Small intestine (tissue), 7 donors: ENCODE data around the gene ATRIP. TPM values are rescaled to one million over a fixed set of nuclear protein-coding genes. Genes with fewer than 3 reads are reported as not detected.
"Not testable (repeated sequence)": the region's sequence is repeated elsewhere in the genome, so short reads cannot be mapped to it uniquely, and the experiment has no call there.

Experiments used
- DNase-seq, 2 donors: peaks; one replicate each; pipeline versions ENCODE4 v3.0.0 to v3.0.0-alpha.2; 2013
- FAIRE-seq: peaks from 2 replicates; lab custom pipeline; 2012; peaks lifted over from hg19 to GRCh38; lab: Jason Lieb, UNC
- H3K27ac ChIP-seq, 3 donors: one replicate each; pipeline ENCODE4 v1.5.1; 2013; ENCODE audit warnings: low read length in 2 of 3, mild to moderate bottlenecking in 2 of 3, control low read depth in 1 of 3, inconsistent platforms in 1 of 3, low read depth in 1 of 3, moderate library complexity in 1 of 3
- H3K27me3 ChIP-seq, 3 donors: one replicate each; pipeline ENCODE4 v1.6.1; 2013; ENCODE audit warnings: low read length in 3 of 3, inconsistent platforms in 1 of 3; ENCODE audit not compliant: control insufficient read depth in 3 of 3, insufficient read depth in 3 of 3
- H3K36me3 ChIP-seq, 3 donors: one replicate each; pipeline ENCODE4 v1.6.1; 2013; ENCODE audit warnings: low read length in 3 of 3, inconsistent platforms in 1 of 3, low read depth in 1 of 3, mild to moderate bottlenecking in 1 of 3, moderate library complexity in 1 of 3; ENCODE audit not compliant: control insufficient read depth in 3 of 3, insufficient read depth in 2 of 3
- H3K4me1 ChIP-seq, 3 donors: one replicate each; pipeline ENCODE4 v1.6.1; 2013; ENCODE audit warnings: low read length in 2 of 3, inconsistent platforms in 1 of 3, low read depth in 1 of 3, mild to moderate bottlenecking in 1 of 3, moderate library complexity in 1 of 3; ENCODE audit not compliant: control insufficient read depth in 3 of 3, insufficient read depth in 2 of 3
- H3K4me3 ChIP-seq, 3 donors: one replicate each; pipeline ENCODE4 v1.5.1; 2013; ENCODE audit warnings: low read length in 3 of 3, control low read depth in 1 of 3, inconsistent platforms in 1 of 3, low read depth in 1 of 3, mild to moderate bottlenecking in 1 of 3, moderate library complexity in 1 of 3
- H3K9me3 ChIP-seq, 2 donors: one replicate each; pipeline ENCODE4 v1.6.1; 2013; ENCODE audit warnings: low read depth in 1 of 2, low read length in 1 of 2; ENCODE audit not compliant: control insufficient read depth in 2 of 2, insufficient read depth in 1 of 2
- WGBS, 3 donors: extraction: QIAGEN DNeasy Blood & Tissue Kit; methylation state at CpG; one replicate each; pipeline ENCODE4 v1.1.7; 2013; 5-methylcytosine and 5-hydroxymethylcytosine counted together
- polyA plus RNA-seq, 4 donors: library from polyadenylated mRNA; stranded (reverse) in 3 of 4; unstranded in 1 of 4; fragments of 200-250 nt in 3 of 4; fragments of 120-200 nt in 1 of 4; gene quantifications; one replicate each; pipeline versions ENCODE4 v1.2.1 to v1.2.3, GENCODE V29; 2013
- donor health status: healthy with polysubstance abuse.
- donor health status: control.
- donor health status: control.
- donor health status: Bipolar disorder and iron deficiency.
- donor health status: healthy.

The ATRIP gene
- polyA plus RNA-seq, 4 donors, result 1.1 to 6.8 (median 3.2) TPM

GRCh38 chr3:48446043-48446424 is 503 bp upstream of the ATRIP start:
- WGBS, 3 donors, result 14 to 18% (median 16%) methylated on average over 6 of the region's 6 CpGs
- H3K4me1 ChIP-seq, result peaks cover 2 to 16% (median 6%) of the 10 kb centered on the region in 3 donors

GRCh38 chr3:48451270-48451669 is 4.7 kb downstream of the ATRIP start:
- FAIRE-seq, result no peak
- no peak for DNase-seq
- no peaks in the 10 kb centered on the region for H3K9me3 ChIP-seq
- no peak overlapping the region for H3K27ac ChIP-seq
- no peak overlapping the region for H3K4me3 ChIP-seq
- 86 to 93% (median 89%) methylated on average over 1 of the region's 1 CpG for WGBS, 3 donors
- H3K4me1 ChIP-seq, result peaks cover 0 to 7% (median 0%) of the 10 kb centered on the region in 3 donors
- H3K36me3 ChIP-seq, result peaks cover 0 to 33% (median 9%) of the 10 kb centered on the region in 3 donors
- no peaks in the 10 kb centered on the region for H3K27me3 ChIP-seq

More at GRCh38 chr3:48446043-48446424, 503 bp upstream of the ATRIP start:
- peak overlapping the region in 2 of 3 donors; percentile 82 to 87 for H3K27ac ChIP-seq
- peaks cover 2 to 28% (median 8%) of the 10 kb centered on the region in 3 donors for H3K36me3 ChIP-seq
- peak overlapping the region; percentile 18 to 96 (median 68) for H3K4me3 ChIP-seq
- DNase-seq, result no peak
- FAIRE-seq, result no peak
- no peaks in the 10 kb centered on the region for H3K27me3 ChIP-seq
- no peaks in the 10 kb centered on the region for H3K9me3 ChIP-seq

GRCh38 chr3:48456456-48456855 is 9.9 kb downstream of the ATRIP start:
- Histone ChIP-seq H3K27ac (no peak overlapping the region), H3K36me3 (peaks cover 2 to 52% (median 16%) of the 10 kb centered on the region in 3 donors), H3K9me3 (no peaks in the 10 kb centered on the region), H3K4me3 (no peak overlapping the region), H3K4me1 (no peaks in the 10 kb centered on the region), H3K27me3 (no peaks in the 10 kb centered on the region)
- DNase-seq, result no peak
- 98 to 100% (median 100%) methylated on average over 1 of the region's 1 CpG for WGBS, 3 donors
- FAIRE-seq, result no peak

- DNase-seq (no peak), FAIRE-seq (no peak)
- Histone ChIP-seq H3K27me3 (no peaks in the 10 kb centered on the region), H3K4me1 (no peaks in the 10 kb centered on the region), H3K4me3 (no peak overlapping the region), H3K9me3 (no peaks in the 10 kb centered on the region), H3K36me3 (peaks cover 2 to 58% (median 10%) of the 10 kb centered on the region in 3 donors), H3K27ac (no peak overlapping the region)
- WGBS, 3 donors, result 93 to 98% (median 97%) methylated on average over 3 of the region's 3 CpGs
Observed at GRCh38 chr3:48459331-48459730, 12.8 kb downstream of the ATRIP start.

- DNase-seq, result no peak
- peaks cover 2 to 62% (median 10%) of the 10 kb centered on the region in 3 donors for H3K36me3 ChIP-seq
- no peak for FAIRE-seq
- no peak overlapping the region for H3K4me3 ChIP-seq
- H3K27ac ChIP-seq, result no peak overlapping the region
- no peaks in the 10 kb centered on the region for H3K27me3 ChIP-seq
- peaks cover 0 to under 1% (median 0%) of the 10 kb centered on the region in 3 donors for H3K4me1 ChIP-seq
- no peaks in the 10 kb centered on the region for H3K9me3 ChIP-seq
- WGBS, 3 donors, result 86 to 95% (median 90%) methylated on average over 7 of the region's 7 CpGs
Observed at GRCh38 chr3:48459773-48460516, 13.4 kb downstream of the ATRIP start.

GRCh38 chr3:48460517-48460902 is 14.0 kb downstream of the ATRIP start:
- H3K4me1 ChIP-seq, result peaks cover 0 to 6% (median 0%) of the 10 kb centered on the region in 3 donors
- no peaks in the 10 kb centered on the region for H3K27me3 ChIP-seq
- no peaks in the 10 kb centered on the region for H3K9me3 ChIP-seq
- H3K27ac ChIP-seq, result no peak overlapping the region
- no peak overlapping the region for H3K4me3 ChIP-seq
- peaks cover 2 to 60% (median 10%) of the 10 kb centered on the region in 3 donors for H3K36me3 ChIP-seq
- DNase-seq (no peak), FAIRE-seq (no peak)
- WGBS, 3 donors, result 88 to 96% (median 95%) methylated on average over 3 of the region's 3 CpGs

- not testable (repeated sequence) for H3K27ac ChIP-seq, H3K9me3 ChIP-seq, DNase-seq, FAIRE-seq, H3K27me3 ChIP-seq, H3K4me3 ChIP-seq
- WGBS, 3 donors, result 65 to 85% (median 67%) methylated on average over 7 of the region's 7 CpGs
- Histone ChIP-seq H3K36me3 (peaks cover 2 to 58% (median 10%) of the 10 kb centered on the region in 3 donors), H3K4me1 (peaks cover 0 to 19% (median 0%) of the 10 kb centered on the region in 3 donors)
Observed at GRCh38 chr3:48461767-48462166, 15.2 kb downstream of the ATRIP start.

- 82 to 93% (median 83%) methylated on average over 9 of the region's 9 CpGs for WGBS, 3 donors
- no peak overlapping the region for H3K4me3 ChIP-seq
- no peak overlapping the region for H3K27ac ChIP-seq
- H3K36me3 ChIP-seq, result peaks cover 2 to 75% (median 10%) of the 10 kb centered on the region in 3 donors
- no peaks in the 10 kb centered on the region for H3K9me3 ChIP-seq
- peaks cover 8 to 37% (median 9%) of the 10 kb centered on the region in 3 donors for H3K4me1 ChIP-seq
- FAIRE-seq (no peak), DNase-seq (no peak)
- H3K27me3 ChIP-seq, result no peaks in the 10 kb centered on the region
Observed at GRCh38 chr3:48463703-48464102, 17.2 kb downstream of the ATRIP start.
